HepG2 (cell line): Measurements from ENCODE around the gene B3GNT5. TPM values are rescaled to one million over a fixed set of nuclear protein-coding genes. Genes with fewer than 3 reads are reported as not detected.

Source experiments
- ATAC-seq: fragments of 200-7000 bp; cut with Tn5 transposase; 3 replicates; pipeline ENCODE4 v1.9.1; 2020; ENCODE audit warnings: mild to moderate bottlenecking, moderate library complexity
- BruUV-seq: library from RNA; stranded (reverse); fragments of 400-500 nt; replicated peaks from 2 replicates; lab custom pipeline; 2021; lab: Mats Ljungman, UMichigan
- CTCF ChIA-PET: fragments of 300-600 bp; formaldehyde crosslinking; extraction: SDS; loops from one replicate; lab custom pipeline; 2021; ENCODE audit warnings: low total read pairs, inconsistent platforms, low intra/inter-chr PET ratio; lab: Yijun Ruan, JAX
- POLR2A ChIA-PET: fragments of 350-600 bp; sonication (Branson Sonifier 250); formaldehyde crosslinking; loops from one replicate; lab custom pipeline; 2020; ENCODE audit warnings: antibody characterized with exemption, inconsistent platforms; lab: Yijun Ruan, JAX
- DNase-seq: peaks from one replicate; pipeline ENCODE4 v3.0.0-alpha.2; 2015; ENCODE audit warnings: low spot score
- FAIRE-seq: peaks from 3 replicates; lab custom pipeline; 2011; peaks lifted over from hg19 to GRCh38; lab: Jason Lieb, UNC
- H2AFZ ChIP-seq: one replicate; pipeline ENCODE4 v1.6.1; 2011; ENCODE audit warnings: low read length, inconsistent platforms
- H3K27ac ChIP-seq: fragments of 300-600 bp; 3 replicates; pipeline ENCODE4 v1.8.0; 2011; ENCODE audit warnings: mixed run types, mild to moderate bottlenecking, mixed read lengths, low read length, inconsistent platforms; ENCODE audit not compliant: insufficient read depth; ENCODE audit errors: extremely low read length
- H3K27me3 ChIP-seq, 2 experiments: fragments of 200-600 bp in 1 of 2; 2 replicates in 1 of 2; 3 replicates in 1 of 2; pipeline versions ENCODE4 v1.6.0 to v1.8.0; 2011; ENCODE audit warnings: low read length in 2 of 2, mild to moderate bottlenecking in 2 of 2, moderate library complexity in 2 of 2, inconsistent platforms in 1 of 2; ENCODE audit not compliant: insufficient read depth in 2 of 2, control insufficient read depth in 1 of 2
- H3K36me3 ChIP-seq, 2 experiments: fragments of 200-600 bp in 1 of 2; replicated peaks in 1 of 2; 2 replicates in 1 of 2; 3 replicates in 1 of 2; pipeline versions ENCODE4 v1.5.1 to v1.8.0; 2011; ENCODE audit warnings: low read length in 2 of 2, inconsistent platforms in 1 of 2; ENCODE audit not compliant: insufficient read depth in 2 of 2, control insufficient read depth in 1 of 2
- H3K4me1 ChIP-seq: 2 replicates; pipeline ENCODE4 v1.5.1; 2012; ENCODE audit warnings: low read length, inconsistent platforms; ENCODE audit not compliant: insufficient read depth
- H3K4me2 ChIP-seq: 2 replicates; pipeline ENCODE4 v1.6.0; 2011; ENCODE audit warnings: low read depth, low read length, inconsistent platforms
- H3K4me3 ChIP-seq, 3 experiments: fragments of 200-600 bp in 1 of 3; sonication (generic), shearing (Covaris generic) in 1 of 3; replicated peaks in 1 of 3; 2 replicates each; pipeline ENCODE4 v1.5.1; 2011 to 2016; ENCODE audit warnings: low read length in 3 of 3, inconsistent platforms in 2 of 3, low read depth in 2 of 3, mild to moderate bottlenecking in 2 of 3, control low read depth in 1 of 3, mixed read lengths in 1 of 3; ENCODE audit not compliant: insufficient read depth in 1 of 3
- H3K79me2 ChIP-seq: one replicate; pipeline ENCODE4 v1.6.1; 2011; ENCODE audit warnings: low read length, inconsistent platforms; ENCODE audit not compliant: insufficient read depth
- H3K9ac ChIP-seq: 2 replicates; pipeline ENCODE4 v1.6.0; 2011; ENCODE audit warnings: mild to moderate bottlenecking, low read depth, low read length, inconsistent platforms; ENCODE audit not compliant: insufficient read depth
- H3K9me3 ChIP-seq: 2 replicates; pipeline ENCODE4 v1.5.1; 2012; ENCODE audit warnings: mild to moderate bottlenecking, low read length
- H4K20me1 ChIP-seq: 2 replicates; pipeline ENCODE4 v1.6.0; 2011; ENCODE audit warnings: inconsistent platforms, mild to moderate bottlenecking, low read length, moderate library complexity; ENCODE audit not compliant: insufficient read depth
- CEBPG ChIP-seq: IDR thresholded peaks from 2 replicates; pipeline ENCODE4 v1.6.1; 2016
- JARID2 ChIP-seq: sonication (generic); formaldehyde crosslinking; IDR thresholded peaks from 2 replicates; pipeline ENCODE4 v1.8.1; 2023; ENCODE audit warnings: missing genetic modification reagents, inconsistent platforms; ENCODE audit not compliant: insufficient replicate concordance
- MATR3 ChIP-seq: sonication (generic); formaldehyde crosslinking; IDR thresholded peaks from 2 replicates; pipeline ENCODE4 v1.4.0; 2020; ENCODE audit warnings: missing genetic modification reagents
- MTERF4 ChIP-seq: sonication (generic); formaldehyde crosslinking; IDR thresholded peaks from 2 replicates; pipeline ENCODE4 v1.8.0; 2023; ENCODE audit warnings: mild to moderate bottlenecking, missing genetic modification reagents
- MXI1 ChIP-seq: IDR thresholded peaks from 3 replicates; pipeline ENCODE4 v1.6.1; 2012; ENCODE audit warnings: low read depth, low read length, inconsistent platforms, borderline replicate concordance
- SYNCRIP ChIP-seq: fragments of 200-400 bp; formaldehyde crosslinking; IDR thresholded peaks from 2 replicates; pipeline ENCODE4 v1.6.1; 2018; ENCODE audit warnings: mild to moderate bottlenecking, low read depth, low read length; ENCODE audit not compliant: insufficient read depth
- ZC3H4 ChIP-seq: sonication (generic); formaldehyde crosslinking; IDR thresholded peaks from 2 replicates; pipeline ENCODE4 v1.4.0; 2020; ENCODE audit warnings: missing genetic modification reagents, borderline replicate concordance
- ZIK1 ChIP-seq: sonication (generic); formaldehyde crosslinking; IDR thresholded peaks from 2 replicates; pipeline ENCODE4 v1.5.0; 2020; ENCODE audit warnings: mild to moderate bottlenecking, low read depth, missing genetic modification reagents, borderline replicate concordance
- ZNF644 ChIP-seq: IDR thresholded peaks from 2 replicates; pipeline ENCODE4 v1.6.1; 2016; ENCODE audit warnings: low read depth
- WGBS: methylation state at CpG from one replicate; pipeline ENCODE4 v1.1.6; 2017; ENCODE audit warnings: low lambda C conversion rate; 5-methylcytosine and 5-hydroxymethylcytosine counted together
- in situ Hi-C: cut with HindIII; loops from 2 replicates; pipeline ENCODE4 v1.10.0; 2017; ENCODE audit warnings: low pct_unique_long_range_greater_than_20kb; ENCODE audit not compliant: extremely low pct_ligation_motif_present
- intact Hi-C: fragments of 100-400 bp; cut with micrococcal nuclease; formaldehyde crosslinking; loops from one replicate; pipeline ENCODE4 v1.10.0; 2022; ENCODE audit not compliant: unreplicated experiment
- polyA plus RNA-seq, 8 experiments: library from polyadenylated mRNA; depleted of rRNA in 3 of 8; stranded (reverse) in 7 of 8; unstranded in 1 of 8; fragments of >200 nt; fragmentation: Illumina TruSeq in 4 of 8; extraction: Trizol in 4 of 8; gene quantifications; 2 replicates each; pipeline versions ENCODE4 v1.2.1 to v1.2.3, GENCODE V29; 2011 to 2016; ENCODE audit warnings: low read depth in 4 of 8, missing spikeins in 1 of 8, mixed read lengths in 1 of 8; ENCODE audit not compliant: insufficient read depth in 1 of 8
- total RNA-seq, 5 experiments: library from RNA; depleted of rRNA; stranded (reverse); fragments of >200 nt; fragmentation: Illumina TruSeq; extraction: Trizol; gene quantifications; 2 replicates each; pipeline ENCODE4 v1.2.3, GENCODE V29; 2016; ENCODE audit warnings: low read depth in 1 of 5

B3GNT5 gene
- total and polyA plus RNA-seq, 2 of the 13 experiments (the other 11 are each of a cell fraction or from before 2014, with no cell fraction given), result not detected

GRCh38 chr3:183300996-183301562, 48.0 kb downstream of the B3GNT5 start:
- Histone ChIP-seq H3K9me3 (no peaks in the 10 kb centered on the region), H3K4me3 (no peak overlapping the region), H3K36me3 (no peaks in the 10 kb centered on the region), H3K27ac (no peak overlapping the region), H2AFZ (no peak overlapping the region), H3K79me2 (no peaks in the 10 kb centered on the region), H3K4me1 (no peaks in the 10 kb centered on the region), H3K9ac (no peak overlapping the region), H4K20me1 (no peaks in the 10 kb centered on the region), H3K27me3 (peaks cover 1 to 41% of the 10 kb centered on the region in 2 experiments; a peak in 4 of 5 replicates), H3K4me2 (no peak overlapping the region)
- ATAC-seq (no peak), DNase-seq (no peak), FAIRE-seq (no peak)
- POLR2A ChIA-PET, result no interaction called here
- in situ Hi-C loops, result no loop called here
- BruUV-seq, result no TSS peak
- CTCF ChIA-PET, result no interaction called here
- intact Hi-C loops, result no loop called here
- TF ChIP-seq ZIK1 (CRISPR knock-in tag) (no peak), CEBPG (CRISPR knock-in tag) (no peak), MXI1 (no peak), MTERF4 (CRISPR knock-in tag) (no peak), MATR3 (CRISPR knock-in tag) (no peak), SYNCRIP (no peak), ZNF644 (CRISPR knock-in tag) (no peak), ZC3H4 (CRISPR knock-in tag) (no peak), JARID2 (CRISPR knock-in tag) (no peak)
- 48% methylated on average over 6 of the region's 6 CpGs for WGBS
